Measurements from ENCODE around the gene UBASH3A. TPM values are rescaled to one million over a fixed set of nuclear protein-coding genes. Genes with fewer than 3 reads are reported as not detected.

Gene UBASH3A
- total RNA-seq, 2 experiments from 2014 or later: 13.5 to 14.9 TPM

DNA sequence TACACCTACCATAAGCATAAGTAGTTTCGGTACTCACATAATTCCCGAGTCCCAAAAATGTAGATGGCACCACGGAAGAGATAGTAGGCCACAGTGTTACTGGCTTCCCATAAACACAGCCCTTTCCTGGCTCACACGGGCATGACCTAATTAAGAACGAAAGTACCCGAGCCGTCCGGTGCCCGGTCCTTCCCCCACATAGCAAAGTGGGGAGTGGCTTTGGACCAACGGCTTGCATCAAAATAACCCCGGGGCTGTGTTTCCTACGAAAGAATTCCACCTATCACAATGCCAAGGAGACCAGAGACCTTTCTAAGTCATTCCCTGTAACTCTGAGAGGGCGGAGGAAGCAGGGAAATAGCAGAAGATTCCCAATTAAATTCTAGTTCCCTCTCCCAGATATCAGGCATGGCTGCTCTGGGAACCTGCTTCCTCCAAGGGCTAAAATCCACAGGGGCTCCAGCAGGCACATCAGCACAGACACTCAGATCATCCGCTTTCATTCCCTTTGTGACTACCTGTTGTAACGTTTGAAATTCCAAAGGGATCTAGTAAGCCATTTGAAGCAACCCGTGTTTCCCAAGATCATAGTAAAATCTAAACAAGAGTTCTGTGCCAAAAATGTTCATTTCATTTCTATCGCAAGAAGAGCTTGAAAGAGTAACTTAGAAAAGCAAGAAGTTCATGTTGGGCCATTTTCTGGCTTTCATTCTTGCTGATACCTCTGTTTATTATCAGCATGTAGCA, 7.6 kb upstream of the UBASH3A start, which contains the start of gene TMPRSS3:
TMPRSS3 (minus strand) TSS at position 148 of the 747 bp plus-strand sequence. CDS start 635 bp downstream, outside the sequence.
- Mint-ChIP-seq H3K4me3 (no peak within 1 kb of the TSS), H3K4me1 (ENCODE audit: low read depth) (peaks cover 54% of the 10 kb centered on the region), H3K9me3 (no peaks in the 10 kb centered on the region), H3K27me3 (ENCODE audit: low read depth) (no peaks in the 10 kb centered on the region), H3K36me3 (ENCODE audit: low read depth) (peaks cover 2% of the 10 kb centered on the region), H3K27ac (no peak within 1 kb of the TSS)
- intact Hi-C loops (cut with micrococcal nuclease): no loop called here
- CTCF ChIA-PET: no interaction called here
- no peak for DNase-seq

DNA sequence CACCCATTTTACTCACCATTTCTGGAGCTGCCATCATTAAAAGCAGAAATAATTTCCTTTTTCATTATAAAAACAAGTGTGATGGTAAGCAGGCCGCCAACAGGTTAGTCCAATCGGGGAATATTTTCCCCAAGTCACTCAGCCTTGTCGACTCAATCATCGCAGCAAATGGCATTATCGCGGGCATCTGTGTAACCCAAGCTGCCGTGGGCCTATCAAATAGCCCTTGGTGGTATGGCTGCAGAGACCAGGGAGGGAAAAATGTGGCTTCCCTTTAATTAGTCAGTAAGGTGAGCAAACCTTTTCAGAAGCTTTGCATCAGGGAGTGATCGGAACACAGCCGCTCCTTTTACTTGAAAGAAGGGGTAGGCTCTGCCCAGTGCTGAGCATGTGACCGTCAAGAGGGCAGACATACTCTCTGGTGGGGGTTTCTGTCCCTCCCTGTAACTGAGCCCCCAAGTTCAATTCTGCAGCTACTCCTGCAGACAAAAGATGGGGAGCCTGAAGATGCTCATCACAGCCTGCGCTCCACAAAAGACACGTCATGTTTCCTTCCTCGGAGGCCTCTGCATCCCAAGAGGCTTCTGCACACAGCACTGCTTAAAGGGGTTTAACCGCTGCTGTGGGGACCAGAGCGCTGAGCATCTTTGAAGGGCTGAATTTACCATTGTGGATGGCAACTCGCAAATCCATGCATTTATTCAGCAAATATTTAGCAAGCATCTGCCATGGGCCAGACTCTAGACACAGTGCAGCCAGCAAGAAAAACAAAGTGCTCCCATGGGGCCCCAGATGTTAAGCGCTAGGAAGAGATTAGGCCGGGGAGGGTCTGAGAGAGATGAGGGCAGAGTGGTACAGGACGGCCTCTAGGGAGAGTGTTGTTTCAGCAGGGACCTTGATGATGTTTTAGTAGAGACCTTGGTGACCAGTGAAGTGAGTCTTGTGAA, 6.6 kb upstream of the UBASH3A start:
- no peaks in the 10 kb centered on the region for H3K27me3 Mint-ChIP-seq (ENCODE audit: low read depth)
- H3K4me1 Mint-ChIP-seq (ENCODE audit: low read depth): peaks cover 58% of the 10 kb centered on the region
- intact Hi-C loops (cut with micrococcal nuclease): no loop called here
- no peak overlapping the region for H3K4me3 Mint-ChIP-seq
- H3K9me3 Mint-ChIP-seq: peaks cover 7% of the 10 kb centered on the region
- peak overlapping the region; percentile 29 for H3K27ac Mint-ChIP-seq
- no peak for DNase-seq
- H3K36me3 Mint-ChIP-seq (ENCODE audit: low read depth): peaks cover 9% of the 10 kb centered on the region
- CTCF ChIA-PET: no interaction called here

DNA sequence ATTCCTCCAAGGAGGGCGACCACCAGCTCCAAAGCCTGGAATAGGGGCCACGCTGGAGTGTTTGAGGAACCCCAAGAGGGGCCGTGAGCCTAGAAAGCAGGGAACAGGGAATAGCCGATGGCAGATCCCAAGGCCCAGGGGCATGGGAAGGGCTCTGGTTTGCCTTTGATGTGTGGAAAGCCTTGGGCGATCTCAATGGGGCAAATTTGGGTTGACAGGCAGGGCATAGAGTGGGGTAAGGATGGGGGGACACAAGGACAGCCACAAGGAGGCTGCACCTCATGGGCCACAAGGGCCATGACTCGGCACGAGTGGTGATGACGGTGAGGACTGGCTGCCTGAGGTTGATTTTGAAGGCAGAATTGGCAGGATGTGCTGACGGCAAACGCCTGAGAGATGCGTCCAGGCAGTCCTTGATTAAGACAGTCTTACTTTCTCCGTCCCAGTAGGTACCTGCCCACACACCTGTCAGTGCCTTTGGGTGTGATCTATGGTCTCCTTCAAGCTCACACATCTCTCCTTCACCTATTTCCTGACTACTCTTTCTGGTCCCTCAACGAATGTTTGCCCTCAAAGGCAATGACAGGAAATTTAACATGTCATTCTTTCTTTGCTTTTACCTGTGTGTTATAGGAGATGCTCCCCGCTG, 5.8 kb upstream of the UBASH3A start:
- intact Hi-C loops (cut with micrococcal nuclease): no loop called here
- Mint-ChIP-seq H3K36me3 (ENCODE audit: low read depth) (peaks cover 9% of the 10 kb centered on the region), H3K4me3 (no peak overlapping the region), H3K27me3 (ENCODE audit: low read depth) (no peaks in the 10 kb centered on the region), H3K27ac (peak overlapping the region; percentile 47), H3K4me1 (ENCODE audit: low read depth) (peaks cover 56% of the 10 kb centered on the region), H3K9me3 (peaks cover 11% of the 10 kb centered on the region)
- CTCF ChIA-PET: interaction anchor here (1.0 to 2.2 kb wide), 4 partner anchors 13 to 60 kb away, joined by 3 to 11 read pairs (median 5); no protein-coding TSS in a partner anchor
- DNase-seq: peak; percentile 57

DNA sequence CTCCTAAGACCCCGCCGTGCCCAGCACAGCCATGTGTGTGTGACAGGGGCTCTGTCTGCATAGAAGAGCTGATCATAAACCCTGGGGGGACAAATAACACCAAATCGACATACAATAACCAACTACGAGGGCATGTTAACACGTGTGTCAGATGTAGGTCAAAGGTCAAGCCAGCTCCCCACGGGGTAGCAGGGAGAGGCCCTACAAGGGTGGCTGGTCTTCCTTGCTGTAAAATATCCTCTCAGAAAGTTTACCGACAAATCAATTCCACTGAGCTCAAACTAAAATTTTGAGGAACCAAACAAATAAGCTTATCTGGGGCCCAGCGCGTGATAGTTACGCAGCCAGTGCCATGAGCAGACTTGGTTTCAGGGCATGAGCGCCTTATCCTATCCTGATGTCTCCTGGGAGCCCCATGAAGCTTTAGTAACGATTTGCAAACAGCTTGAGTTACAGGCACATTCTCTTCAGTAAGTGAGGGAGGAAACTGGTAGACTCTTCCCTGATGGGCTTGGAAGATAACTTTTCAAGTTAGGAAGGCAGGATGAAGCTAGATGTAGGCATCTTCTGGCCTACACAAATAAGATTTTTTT, 5.2 kb upstream of the UBASH3A start:
- peak overlapping the region; percentile 47 for H3K27ac Mint-ChIP-seq
- intact Hi-C loops (cut with micrococcal nuclease): no loop called here
- DNase-seq: no peak
- peaks cover 53% of the 10 kb centered on the region for H3K4me1 Mint-ChIP-seq (ENCODE audit: low read depth)
- CTCF ChIA-PET: interaction anchor here (0.7 to 2.2 kb wide), 6 partner anchors 13 to 61 kb away, joined by 3 to 11 read pairs (median 4); no protein-coding TSS in a partner anchor
- no peak overlapping the region for H3K4me3 Mint-ChIP-seq
- peaks cover 9% of the 10 kb centered on the region for H3K36me3 Mint-ChIP-seq (ENCODE audit: low read depth)
- H3K27me3 Mint-ChIP-seq (ENCODE audit: low read depth): no peaks in the 10 kb centered on the region
- H3K9me3 Mint-ChIP-seq: peaks cover 11% of the 10 kb centered on the region

DNA sequence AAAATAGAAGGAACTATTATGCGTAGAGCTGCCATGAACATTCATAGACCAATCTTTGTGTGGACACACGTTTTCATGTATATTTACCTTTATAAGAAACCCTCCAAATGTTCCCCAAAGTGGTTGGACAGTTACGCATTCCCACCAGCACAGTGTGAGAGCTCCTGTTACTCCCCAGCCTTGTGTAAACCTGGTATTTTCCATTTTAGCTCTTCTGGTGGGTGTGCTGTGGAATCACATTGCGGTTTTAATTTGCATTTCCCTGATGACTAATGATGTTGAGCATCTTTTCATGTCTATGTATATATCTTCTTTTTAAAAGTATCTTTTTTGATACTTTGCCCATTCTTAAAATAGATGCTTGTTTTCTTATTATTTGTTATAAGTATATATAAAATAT, 3.2 kb upstream of the UBASH3A start:
- Mint-ChIP-seq H3K4me1 (ENCODE audit: low read depth) (peaks cover 55% of the 10 kb centered on the region), H3K4me3 (no peak overlapping the region), H3K9me3 (peaks cover 11% of the 10 kb centered on the region), H3K36me3 (ENCODE audit: low read depth) (peaks cover 18% of the 10 kb centered on the region), H3K27ac (no peak overlapping the region), H3K27me3 (ENCODE audit: low read depth) (no peaks in the 10 kb centered on the region)
- DNase-seq: peak; percentile 38
- intact Hi-C loops (cut with micrococcal nuclease): loop anchor here (5.0 to 10.0 kb wide), 5 partner anchors 163 to 1036 kb away; partner anchors contain the start of gene MX2
- CTCF ChIA-PET: interaction anchor here (0.5 to 1.4 kb wide), 4 partner anchors 16 to 62 kb away, joined by 3 to 5 read pairs (median 4); no protein-coding TSS in a partner anchor

DNA sequence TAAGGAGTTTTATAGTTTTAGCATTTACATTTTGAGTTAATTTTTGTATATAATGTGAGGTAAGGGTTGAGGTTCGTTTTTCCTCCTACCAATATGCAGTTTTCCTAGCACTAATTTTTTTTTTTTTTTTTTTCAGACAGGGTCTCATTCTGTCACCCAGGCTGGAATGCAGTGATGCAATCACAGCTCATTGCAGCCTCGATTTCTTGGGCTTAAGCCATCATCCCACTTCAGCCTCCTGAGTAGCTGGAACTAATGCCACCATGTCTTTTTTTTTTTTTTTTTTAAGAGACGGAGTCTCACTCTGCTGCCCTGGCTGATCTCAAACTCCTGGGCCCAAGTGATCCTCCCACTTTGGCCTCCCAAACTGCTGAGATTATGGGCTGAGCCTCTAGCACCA, 2.5 kb upstream of the UBASH3A start:
- no peak for DNase-seq
- H3K4me1 Mint-ChIP-seq (ENCODE audit: low read depth): peaks cover 55% of the 10 kb centered on the region
- peak overlapping the region; percentile 69 for H3K27ac Mint-ChIP-seq
- CTCF ChIA-PET: interaction anchor here (0.8 to 1.2 kb wide), 2 partner anchors 49 to 63 kb away, joined by 3 to 5 read pairs; no protein-coding TSS in a partner anchor
- no peak overlapping the region for H3K4me3 Mint-ChIP-seq
- H3K36me3 Mint-ChIP-seq (ENCODE audit: low read depth): peaks cover 21% of the 10 kb centered on the region
- intact Hi-C loops (cut with micrococcal nuclease): loop anchor here (5.0 to 10.0 kb wide), 5 partner anchors 164 to 1036 kb away; partner anchors contain the start of gene MX2
- H3K9me3 Mint-ChIP-seq: peaks cover 11% of the 10 kb centered on the region
- no peaks in the 10 kb centered on the region for H3K27me3 Mint-ChIP-seq (ENCODE audit: low read depth)

DNA sequence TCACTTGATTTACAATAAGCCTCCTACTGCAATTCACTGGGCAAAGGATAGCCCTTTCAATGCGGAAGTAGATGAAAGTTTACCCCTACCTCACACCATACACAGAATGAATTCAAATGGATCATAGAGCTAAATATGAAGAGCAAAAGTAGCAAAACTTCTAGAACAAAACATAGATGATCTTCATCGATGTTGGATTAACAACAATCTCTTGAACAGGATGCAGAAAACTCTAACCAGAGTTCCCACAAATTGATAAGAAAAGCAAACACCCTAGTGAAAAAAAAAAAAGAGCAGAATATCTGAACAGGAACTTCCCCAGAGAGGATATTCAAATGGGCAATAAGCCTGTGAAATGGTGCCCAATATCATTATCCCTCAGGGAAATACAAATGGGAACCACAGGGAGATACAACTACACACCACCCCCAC, 1.9 kb upstream of the UBASH3A start:
- intact Hi-C loops (cut with micrococcal nuclease): loop anchor here (5.0 to 10.0 kb wide), 5 partner anchors 165 to 1037 kb away; partner anchors contain the start of gene MX2

DNA sequence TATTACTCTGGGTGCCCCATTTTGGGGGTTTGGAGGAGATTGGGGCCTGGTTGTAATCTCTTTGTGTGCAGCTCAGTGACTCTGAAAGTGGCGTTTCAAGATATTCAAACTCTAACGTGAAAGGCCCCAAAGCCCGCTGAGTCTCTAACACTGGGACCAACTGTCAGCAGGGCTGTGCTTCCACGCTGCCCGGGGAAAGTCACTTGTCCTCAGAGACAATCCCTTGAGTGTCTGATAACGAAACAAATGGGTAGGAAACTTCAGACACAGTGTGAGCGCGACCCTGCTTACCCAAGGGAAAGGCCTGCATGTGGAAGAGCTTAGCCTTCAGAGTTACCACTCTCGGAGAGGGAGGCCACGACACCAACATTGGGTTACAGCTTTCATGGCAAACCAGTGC, 837 bp downstream of the UBASH3A start:
- peaks cover 11% of the 10 kb centered on the region for H3K9me3 Mint-ChIP-seq
- peaks cover 62% of the 10 kb centered on the region for H3K4me1 Mint-ChIP-seq (ENCODE audit: low read depth)
- H3K36me3 Mint-ChIP-seq (ENCODE audit: low read depth): peaks cover 31% of the 10 kb centered on the region
- intact Hi-C loops (cut with micrococcal nuclease): loop anchor here (2.0 to 10.0 kb wide), 6 partner anchors 18 to 1040 kb away; partner anchors contain the start of gene MX2
- CTCF ChIA-PET: interaction anchor here (0.6 to 2.8 kb wide), 13 partner anchors 12 to 216 kb away, joined by 3 to 19 read pairs (median 5); no protein-coding TSS in a partner anchor
- H3K27ac Mint-ChIP-seq: peak overlapping the region; percentile 98
- DNase-seq: peak; percentile 50
- H3K4me3 Mint-ChIP-seq: peak overlapping the region; percentile 97
- no peaks in the 10 kb centered on the region for H3K27me3 Mint-ChIP-seq (ENCODE audit: low read depth)

More for the DNA sequence above, 1.9 kb upstream of the UBASH3A start:
- no peak overlapping the region for H3K4me3 Mint-ChIP-seq
- H3K27me3 Mint-ChIP-seq (ENCODE audit: low read depth): no peaks in the 10 kb centered on the region
- H3K4me1 Mint-ChIP-seq (ENCODE audit: low read depth): peaks cover 60% of the 10 kb centered on the region
- CTCF ChIA-PET: interaction anchor here (1.1 to 1.2 kb wide), 2 partner anchors 63 to 92 kb away, joined by 4 to 5 read pairs; no protein-coding TSS in a partner anchor
- peaks cover 25% of the 10 kb centered on the region for H3K36me3 Mint-ChIP-seq (ENCODE audit: low read depth)
- no peak for DNase-seq
- peaks cover 11% of the 10 kb centered on the region for H3K9me3 Mint-ChIP-seq
- H3K27ac Mint-ChIP-seq: peak overlapping the region; percentile 63

DNA sequence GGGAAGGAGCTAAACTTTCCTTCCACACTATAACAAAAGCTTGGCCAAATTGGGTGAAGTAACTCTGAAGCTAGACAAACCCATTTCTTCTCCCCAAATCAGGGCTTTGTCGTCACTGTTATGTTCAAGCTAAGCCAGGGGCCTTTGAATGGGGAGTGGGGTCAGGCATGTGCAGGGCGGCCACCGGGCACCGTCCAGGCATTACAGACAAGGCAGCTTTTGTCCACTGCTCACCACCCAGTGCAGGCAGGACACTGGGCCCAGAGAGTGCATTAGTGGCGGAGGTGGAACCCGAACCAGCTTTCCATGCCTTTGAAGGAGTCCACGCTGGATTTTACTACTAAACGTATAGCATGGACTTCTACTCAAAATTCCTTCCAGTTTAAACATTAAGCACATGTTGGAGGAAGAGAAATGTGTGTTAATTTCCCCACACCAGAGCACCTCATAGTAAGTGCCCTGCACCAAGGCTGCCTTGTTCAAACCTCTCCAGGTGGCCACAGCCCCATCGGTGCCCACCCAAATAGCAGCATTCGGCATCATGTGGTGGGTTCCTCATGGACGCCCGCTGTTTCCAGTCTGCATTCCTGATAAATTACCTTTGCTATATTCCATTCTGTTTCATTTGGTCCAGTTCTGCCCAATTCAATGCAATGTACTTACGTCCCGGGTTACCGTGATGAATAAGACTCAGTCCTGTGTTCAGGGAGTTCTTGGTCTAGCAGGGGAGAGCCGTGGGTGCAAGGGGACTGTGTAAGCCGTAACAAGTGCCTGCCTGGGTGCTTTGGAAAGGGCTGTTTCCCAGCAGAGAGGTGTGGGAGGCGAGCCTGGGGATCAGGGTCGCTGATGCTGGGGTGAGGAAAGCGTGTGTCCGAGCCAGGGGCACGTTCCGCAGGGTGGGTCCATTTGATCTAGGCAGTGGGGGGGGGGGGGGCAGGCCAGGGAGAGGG, 1.6 kb downstream of the UBASH3A start:
- CTCF ChIA-PET: interaction anchor here (0.6 to 2.8 kb wide), 10 partner anchors 13 to 217 kb away, joined by 3 to 19 read pairs (median 7); no protein-coding TSS in a partner anchor
- peaks cover 11% of the 10 kb centered on the region for H3K9me3 Mint-ChIP-seq
- H3K27ac Mint-ChIP-seq: peak overlapping the region; percentile 98
- H3K27me3 Mint-ChIP-seq (ENCODE audit: low read depth): no peaks in the 10 kb centered on the region
- H3K4me3 Mint-ChIP-seq: peak overlapping the region; percentile 97
- intact Hi-C loops (cut with micrococcal nuclease): loop anchor here (1.0 to 10.0 kb wide), 6 partner anchors 10 to 1041 kb away; partner anchors contain the start of genes MX2 and PKNOX1
- peaks cover 38% of the 10 kb centered on the region for H3K36me3 Mint-ChIP-seq (ENCODE audit: low read depth)
- no peak for DNase-seq
- H3K4me1 Mint-ChIP-seq (ENCODE audit: low read depth): peaks cover 62% of the 10 kb centered on the region

DNA sequence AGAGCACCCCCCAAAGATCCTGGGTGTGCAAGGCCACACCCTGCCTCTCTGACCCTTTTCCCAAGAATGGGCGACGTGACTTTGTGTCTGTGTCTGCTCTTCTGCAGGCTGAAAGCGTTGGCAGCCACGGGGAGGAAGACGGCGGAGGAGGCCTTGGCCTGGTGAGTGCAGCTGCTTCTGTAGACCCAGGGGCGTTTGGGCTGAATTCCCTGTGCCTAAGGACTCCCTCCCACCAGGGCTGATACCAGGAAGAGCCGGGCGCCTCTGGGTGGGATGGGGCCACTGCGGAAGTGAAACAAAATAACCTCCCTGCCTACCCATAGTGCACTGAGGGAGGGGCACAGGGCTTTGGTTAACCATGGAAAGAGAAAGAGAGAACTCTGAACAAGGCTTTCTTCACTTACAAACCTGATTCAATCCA, 2.5 kb downstream of the UBASH3A start:
- Mint-ChIP-seq H3K9me3 (peaks cover 11% of the 10 kb centered on the region), H3K36me3 (ENCODE audit: low read depth) (peaks cover 38% of the 10 kb centered on the region), H3K4me3 (peak overlapping the region; percentile 97), H3K4me1 (ENCODE audit: low read depth) (peaks cover 56% of the 10 kb centered on the region), H3K27ac (peak overlapping the region; percentile 98), H3K27me3 (ENCODE audit: low read depth) (no peaks in the 10 kb centered on the region)
- CTCF ChIA-PET: no interaction called here
- DNase-seq: peak; percentile 84
- intact Hi-C loops (cut with micrococcal nuclease): loop anchor here (1.0 to 10.0 kb wide), 5 partner anchors 9 to 1041 kb away; partner anchors contain the start of genes MX2 and PKNOX1
